ENCODE data around the gene TRIM38.

DNA sequence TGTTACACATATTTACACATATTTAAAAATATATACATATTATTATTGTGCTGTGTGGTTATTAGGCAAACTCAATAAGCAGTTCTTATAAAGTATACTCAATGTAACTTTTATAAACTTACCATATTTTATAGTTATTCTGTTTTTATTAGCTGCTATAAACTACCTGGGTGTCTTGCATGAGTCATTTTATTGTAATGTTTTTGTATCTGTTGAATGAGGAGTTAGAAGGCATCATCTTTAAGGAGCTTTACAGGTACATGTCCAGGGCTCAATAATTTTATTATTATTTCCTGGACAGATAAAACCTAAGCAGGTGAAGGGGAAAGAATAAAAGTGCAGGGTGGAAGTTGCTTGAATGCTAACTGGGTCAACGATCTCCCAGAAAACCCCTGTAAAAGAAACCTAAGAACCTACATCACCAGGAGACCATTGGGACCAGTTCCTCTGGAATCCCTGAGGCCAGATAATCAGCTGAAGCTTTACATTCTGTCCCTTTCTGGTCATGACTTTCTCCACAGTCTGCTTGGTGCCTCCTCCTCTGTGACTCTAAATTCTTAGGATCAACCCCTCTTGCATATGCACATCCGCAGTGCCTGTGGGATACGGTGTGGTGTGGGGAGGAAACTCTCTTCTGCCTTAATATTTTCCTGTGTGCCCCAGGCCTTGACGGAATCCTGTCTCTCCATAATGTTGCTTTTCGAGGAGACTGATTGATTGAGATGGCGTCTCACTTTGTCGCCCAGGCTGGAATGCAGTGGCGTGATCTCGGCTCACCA, 38.0 kb downstream of the TRIM38 start:
- TF ChIP-seq CTCF (IDR thresholded peaks at IDR 0.05) (no peak), POLR2A (IDR thresholded peaks at IDR 0.05) (no peak)

Data from lower leg skin (tissue), 3 donors.